ENCODE data around the gene KY.

DNA sequence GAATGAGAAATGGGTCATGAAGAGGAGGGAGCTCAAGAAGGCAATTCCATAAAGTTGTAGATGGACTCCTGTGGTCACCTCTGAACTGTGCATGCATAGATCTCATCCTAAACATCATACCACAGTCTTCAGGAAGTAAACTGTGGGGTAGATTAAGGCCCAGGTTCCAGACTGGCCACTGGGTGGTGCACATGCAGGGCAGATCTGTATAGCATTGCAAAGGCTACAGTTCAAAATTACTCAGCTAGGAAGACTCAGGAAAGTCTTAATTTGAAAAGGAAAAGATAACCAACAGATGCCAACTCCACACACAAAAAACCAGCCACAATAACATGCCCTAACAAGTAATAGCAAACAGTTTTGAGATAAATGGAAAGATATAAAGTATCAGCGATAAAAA lies 20.3 kb downstream of the KY start:
- TF ChIP-seq, protein P1, sequence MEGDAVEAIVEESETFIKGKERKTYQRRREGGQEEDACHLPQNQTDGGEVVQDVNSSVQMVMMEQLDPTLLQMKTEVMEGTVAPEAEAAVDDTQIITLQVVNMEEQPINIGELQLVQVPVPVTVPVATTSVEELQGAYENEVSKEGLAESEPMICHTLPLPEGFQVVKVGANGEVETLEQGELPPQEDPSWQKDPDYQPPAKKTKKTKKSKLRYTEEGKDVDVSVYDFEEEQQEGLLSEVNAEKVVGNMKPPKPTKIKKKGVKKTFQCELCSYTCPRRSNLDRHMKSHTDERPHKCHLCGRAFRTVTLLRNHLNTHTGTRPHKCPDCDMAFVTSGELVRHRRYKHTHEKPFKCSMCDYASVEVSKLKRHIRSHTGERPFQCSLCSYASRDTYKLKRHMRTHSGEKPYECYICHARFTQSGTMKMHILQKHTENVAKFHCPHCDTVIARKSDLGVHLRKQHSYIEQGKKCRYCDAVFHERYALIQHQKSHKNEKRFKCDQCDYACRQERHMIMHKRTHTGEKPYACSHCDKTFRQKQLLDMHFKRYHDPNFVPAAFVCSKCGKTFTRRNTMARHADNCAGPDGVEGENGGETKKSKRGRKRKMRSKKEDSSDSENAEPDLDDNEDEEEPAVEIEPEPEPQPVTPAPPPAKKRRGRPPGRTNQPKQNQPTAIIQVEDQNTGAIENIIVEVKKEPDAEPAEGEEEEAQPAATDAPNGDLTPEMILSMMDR (conservative IDR thresholded peaks at IDR 0.05): peak; percentile 74
- no peak for TF ChIP-seq ZFX (IDR thresholded peaks at IDR 0.05)
